NK-92 (cell line): ENCODE measurements around the gene ANKRD55.
"Not testable (repeated sequence)": the region's sequence is repeated elsewhere in the genome, so short reads cannot be mapped to it uniquely, and the experiment has no call there.

Source experiments
- DNase-seq: peaks from one replicate; lab custom pipeline; 2025; ENCODE audit not compliant: unreplicated experiment; lab: John Stamatoyannopoulos, UW

The ANKRD55 gene

DNA sequence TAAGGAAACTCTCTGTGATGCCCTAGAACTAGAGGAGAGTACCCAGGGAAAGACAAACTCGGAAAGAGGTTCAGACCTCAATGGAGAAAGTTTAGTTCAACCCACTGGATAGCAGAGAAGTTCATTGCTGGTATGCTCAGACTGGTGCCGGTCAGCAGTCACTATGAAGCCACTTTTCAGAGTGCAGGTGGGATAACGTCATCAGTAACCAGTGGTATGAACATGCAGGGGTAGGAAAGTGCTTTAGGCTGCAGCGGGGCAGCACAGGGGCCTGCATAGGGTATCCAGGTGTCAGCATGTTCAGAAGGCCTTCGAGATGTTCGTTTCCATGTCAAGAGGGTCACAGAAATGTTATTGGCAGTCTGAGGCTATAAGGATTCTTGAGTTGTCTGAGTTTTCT lies 20.8 kb upstream of the ANKRD55 start:
- no peak for DNase-seq

DNA sequence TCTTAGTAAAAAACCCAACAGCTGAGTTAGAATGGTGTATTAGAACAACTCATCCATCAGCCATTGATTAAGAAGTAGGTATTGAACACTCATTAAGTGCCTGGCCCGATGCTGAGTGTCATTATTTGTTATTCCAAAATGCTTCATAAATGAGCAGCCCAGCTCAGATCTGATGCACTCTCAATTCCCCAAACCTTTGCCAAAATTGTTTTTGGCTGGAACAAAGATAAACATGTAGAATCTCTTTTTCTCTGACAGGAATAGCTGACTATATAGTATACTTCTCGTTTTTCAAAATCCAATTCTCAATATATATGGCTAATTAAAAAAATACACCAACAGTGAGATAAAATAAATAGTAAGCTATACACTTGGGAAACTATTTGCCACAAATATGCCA lies 20.0 kb upstream of the ANKRD55 start:
- no peak for DNase-seq

GRCh38 chr5:56251918-56252553 lies 18.9 kb upstream of the ANKRD55 start:
- no peak for DNase-seq

GRCh38 chr5:56251440-56251839 lies 18.3 kb upstream of the ANKRD55 start:
- no peak for DNase-seq

DNA sequence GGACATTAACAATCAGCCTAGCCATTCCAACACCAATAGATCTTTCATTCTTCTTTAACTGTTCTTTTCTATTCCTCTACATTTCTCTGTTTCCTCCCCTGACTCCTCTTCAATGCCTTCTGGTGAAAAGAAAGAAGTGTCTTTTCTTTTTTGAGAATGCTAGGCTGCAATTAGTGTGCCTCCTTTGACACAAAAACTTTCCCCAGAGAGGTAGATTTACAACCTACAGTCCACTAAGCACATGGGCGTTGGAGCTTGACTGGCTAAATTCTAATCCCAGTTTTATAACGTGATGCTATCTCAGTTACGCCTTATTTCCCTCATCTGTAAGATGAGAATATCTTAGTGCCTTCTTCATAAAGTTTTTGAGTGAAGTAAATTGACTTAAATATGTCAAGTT lies 16.9 kb upstream of the ANKRD55 start:
- no peak for DNase-seq

DNA sequence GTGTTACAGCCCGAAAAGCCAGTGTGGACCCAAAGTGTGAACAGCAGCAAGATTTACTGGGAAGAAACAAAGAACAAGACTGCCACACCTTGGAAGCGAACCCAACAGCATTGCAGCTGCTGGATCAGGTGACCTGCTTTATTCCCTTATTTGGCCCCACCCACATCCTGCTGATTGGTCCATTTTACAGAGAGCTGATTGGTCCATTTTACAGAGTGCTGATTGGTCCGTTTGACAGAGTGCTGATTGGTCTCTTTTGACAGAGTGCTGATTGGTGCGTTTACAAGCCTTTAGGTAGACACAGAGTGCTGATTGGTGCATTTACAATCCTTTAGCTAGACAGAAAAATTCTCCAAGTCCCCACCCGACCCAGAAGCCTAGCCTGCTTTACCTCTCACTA lies 16.0 kb upstream of the ANKRD55 start:
- not testable (repeated sequence) for DNase-seq

- no peak for DNase-seq
These were observed 14.5 kb upstream of the ANKRD55 start for GRCh38 chr5:56247592-56247991.

GRCh38 chr5:56246769-56247168 lies 13.6 kb upstream of the ANKRD55 start:
- DNase-seq = no peak

DNA sequence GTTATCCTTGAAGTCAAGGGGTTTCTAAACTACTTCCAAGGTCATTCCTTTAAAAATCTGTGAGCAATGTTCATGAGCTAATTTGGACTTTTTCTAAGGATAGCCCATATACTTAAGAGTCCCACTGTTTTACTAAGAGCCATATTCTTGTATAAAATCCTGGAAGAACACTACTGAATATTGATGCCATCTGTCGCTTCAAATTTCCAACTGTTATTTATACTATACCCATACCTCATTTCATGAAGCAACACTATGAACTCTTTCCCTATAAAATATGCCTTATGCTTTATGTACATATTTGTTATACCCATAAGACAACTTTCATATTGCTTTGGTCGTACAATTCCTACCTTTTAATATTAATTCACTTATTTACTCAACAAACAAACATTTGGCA lies 12.4 kb upstream of the ANKRD55 start:
- no peak for DNase-seq

DNA sequence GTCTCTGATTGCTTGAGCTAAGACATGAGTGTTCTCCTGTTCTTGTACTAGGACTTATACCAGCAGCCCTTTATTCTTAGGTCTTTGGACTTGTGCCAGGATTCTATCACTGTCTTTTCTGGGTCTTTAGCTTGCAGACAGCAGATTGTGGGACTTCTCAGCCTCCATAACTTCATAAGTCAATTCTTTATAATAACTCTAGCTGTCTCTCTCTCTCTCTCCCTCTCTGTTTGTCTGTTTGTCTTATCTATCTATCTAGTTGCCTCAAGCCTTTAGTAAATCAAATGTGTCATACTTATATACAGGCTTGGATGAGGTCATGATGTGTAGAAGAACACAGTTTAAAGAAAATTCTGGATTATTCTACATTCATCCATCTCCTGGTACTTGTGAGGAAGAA lies 11.5 kb upstream of the ANKRD55 start:
- no peak for DNase-seq

- not testable (repeated sequence) for DNase-seq
These were observed 9.1 kb upstream of the ANKRD55 start for GRCh38 chr5:56242271-56242670.

DNA sequence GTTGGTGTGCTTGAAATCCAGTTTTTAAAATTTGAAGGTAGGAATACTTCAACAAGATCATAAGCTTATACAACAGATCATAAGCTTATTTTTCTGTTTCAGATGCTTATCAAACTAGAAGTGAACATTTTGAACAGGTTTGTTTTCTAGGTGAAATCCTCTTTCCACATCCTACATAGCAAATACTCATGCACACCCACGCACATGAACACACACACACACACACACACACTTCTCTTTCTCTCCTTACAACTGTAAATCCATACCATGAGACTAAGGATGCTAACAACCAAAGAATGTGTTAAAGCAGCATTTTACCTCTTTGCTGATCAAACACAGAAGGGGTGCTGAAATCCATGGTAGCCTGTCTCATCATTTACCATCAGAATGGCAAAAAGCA lies 592 bp downstream of the ANKRD55 start:
- no peak for DNase-seq

DNA sequence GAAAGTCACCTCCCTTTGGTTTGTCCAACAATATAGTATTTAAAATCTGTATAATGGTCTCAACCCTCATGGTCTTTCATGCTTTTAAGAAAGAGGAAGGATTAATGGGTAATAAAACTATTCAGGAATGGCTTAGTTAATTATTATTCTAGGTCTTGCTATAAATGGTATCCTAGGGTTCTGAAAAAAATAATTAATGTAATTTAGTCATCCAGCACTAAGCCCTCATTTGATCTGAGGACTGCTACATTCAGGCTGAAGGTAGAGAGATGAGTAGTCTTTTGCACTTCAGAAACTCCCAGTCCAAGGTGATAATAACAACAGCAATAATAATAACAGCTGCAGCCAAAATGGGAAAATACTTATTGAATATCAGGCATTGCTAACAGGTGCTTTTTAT lies 2.6 kb downstream of the ANKRD55 start:
- DNase-seq = no peak

DNA sequence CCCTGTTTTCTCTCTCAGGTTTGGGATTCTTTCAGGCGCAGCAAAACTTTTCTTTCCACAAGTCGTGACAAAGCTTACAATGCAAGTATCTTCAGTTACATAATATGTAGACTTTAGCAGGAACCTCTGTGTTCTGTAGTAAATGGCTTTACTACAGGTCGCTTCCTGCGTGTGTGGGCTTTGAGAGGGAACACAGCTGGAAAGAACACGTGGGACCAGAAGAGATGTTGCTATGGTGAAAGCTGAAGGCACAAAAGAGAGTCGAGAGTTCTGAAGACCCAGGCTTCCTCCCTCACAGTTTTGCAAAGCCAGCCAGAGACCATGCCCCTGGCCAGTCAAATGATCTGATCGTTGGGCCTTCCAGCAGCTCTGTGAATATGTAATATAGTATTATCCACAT lies 4.0 kb downstream of the ANKRD55 start:
- DNase-seq = no peak

DNA sequence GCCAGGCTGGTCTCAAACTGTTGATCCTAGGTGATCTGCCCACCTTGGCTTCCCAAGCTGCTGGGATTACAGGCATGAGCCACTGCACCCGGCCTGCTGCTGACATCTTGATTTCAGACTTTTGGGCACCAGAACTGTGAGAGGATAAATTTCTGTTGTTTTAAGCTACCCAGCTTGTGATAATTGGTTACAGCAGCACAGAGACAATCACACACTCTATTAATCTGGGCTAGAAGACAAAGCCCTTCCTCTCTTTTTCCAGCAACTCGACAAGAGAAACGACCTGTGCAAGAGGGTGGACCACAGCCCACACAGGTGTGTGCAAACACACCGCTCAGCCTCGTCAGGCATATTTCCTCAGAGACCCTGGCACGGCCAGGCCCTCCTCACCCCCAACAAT lies 4.5 kb downstream of the ANKRD55 start:
- no peak for DNase-seq

DNA sequence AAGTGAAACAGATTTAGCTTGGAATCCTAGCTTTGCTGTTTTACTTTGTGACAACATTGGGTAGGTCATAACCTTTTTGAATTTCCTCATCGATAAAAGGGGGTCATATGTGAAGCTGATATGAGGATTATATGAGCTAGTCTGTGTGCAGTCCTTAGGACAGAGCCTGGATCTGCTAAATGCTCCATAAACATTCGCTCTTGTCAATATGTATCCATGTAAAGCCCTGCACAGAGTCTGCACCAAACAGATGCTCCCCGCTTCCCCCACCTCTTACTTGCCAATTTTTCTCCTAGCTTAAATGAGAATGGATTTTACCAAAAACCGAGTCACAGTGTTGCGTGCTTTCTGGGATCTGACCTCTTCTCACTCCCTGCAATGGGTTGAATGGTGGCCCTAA lies 5.4 kb downstream of the ANKRD55 start:
- no peak for DNase-seq

DNA sequence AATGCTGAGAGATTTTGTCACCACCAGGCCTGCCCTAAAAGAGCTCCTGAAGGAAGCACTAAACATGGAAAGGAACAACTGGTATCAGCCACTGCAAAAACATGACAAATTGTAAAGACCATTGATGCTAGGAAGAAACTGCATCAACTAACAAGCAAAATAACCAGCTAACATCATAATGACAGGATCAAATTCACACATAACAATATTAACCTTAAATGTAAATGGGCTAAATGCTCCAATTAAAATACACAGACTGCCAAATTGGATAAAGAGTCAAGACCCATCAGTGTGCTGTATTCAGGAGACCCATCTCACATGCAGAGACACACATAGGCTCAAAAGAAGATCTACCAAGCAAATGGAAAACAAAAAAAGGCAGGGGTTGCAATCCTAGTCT lies 9.8 kb downstream of the ANKRD55 start:
- DNase-seq = not testable (repeated sequence)

- DNase-seq = not testable (repeated sequence)
These were observed 11.5 kb downstream of the ANKRD55 start for GRCh38 chr5:56221601-56222000.

DNA sequence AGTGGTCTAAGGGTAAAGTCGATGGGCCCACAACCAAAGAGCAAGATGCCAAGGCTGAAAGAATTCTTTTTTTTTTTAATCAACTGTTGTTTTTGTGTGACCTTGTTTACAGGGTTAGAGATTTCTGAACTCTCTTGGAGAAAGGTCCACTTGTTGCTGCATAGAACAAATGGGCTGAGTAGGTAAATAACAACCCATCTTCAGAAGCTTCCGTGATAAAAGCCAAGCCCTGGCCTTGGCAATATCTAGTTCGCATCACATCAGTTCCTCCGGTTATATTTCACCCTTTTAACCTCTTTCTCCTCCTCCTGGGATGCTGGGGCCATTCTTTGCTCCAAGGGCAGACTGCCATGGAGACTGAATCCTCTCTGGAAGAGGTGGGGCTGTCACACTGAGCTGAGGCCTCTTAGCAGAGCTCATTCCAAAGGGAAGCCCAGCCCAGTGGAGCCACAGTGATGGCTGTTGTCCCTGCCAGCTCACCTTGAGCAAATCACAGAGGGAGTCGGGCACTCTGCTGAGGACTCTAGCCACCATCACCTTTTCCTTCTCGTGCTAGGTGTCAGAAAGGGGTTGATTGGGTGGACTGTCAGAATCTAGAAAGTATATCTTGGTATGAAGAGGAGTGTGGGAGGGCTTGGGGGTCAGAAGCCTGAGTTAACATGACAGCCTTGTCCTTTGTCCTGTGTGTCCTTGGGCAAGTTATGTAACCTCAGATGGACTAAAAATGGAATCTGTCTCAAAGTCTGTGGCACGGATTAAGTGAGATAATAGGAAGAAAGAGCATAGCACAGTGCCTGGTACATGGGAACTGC lies 17.9 kb downstream of the ANKRD55 start:
- no peak for DNase-seq

GRCh38 chr5:56213886-56214535 lies 19.1 kb downstream of the ANKRD55 start:
- not testable (repeated sequence) for DNase-seq

- no peak for DNase-seq
These were observed 20.8 kb downstream of the ANKRD55 start for GRCh38 chr5:56212130-56212879.
